Neural progenitor cell (in vitro differentiated cells): ENCODE data around the gene GXYLT2.

Experiments used
- EZH2 ChIP-seq: fragments of 200-600 bp; sonication (generic); IDR thresholded peaks from 2 replicates; pipeline ENCODE4 v1.6.1; 2017; ENCODE audit warnings: antibody characterized with exemption, mild to moderate bottlenecking, moderate library complexity
- EZH2phosphoT487 ChIP-seq: fragments of 200-600 bp; sonication (generic); IDR thresholded peaks from 2 replicates; pipeline ENCODE4 v1.6.1; 2017; ENCODE audit warnings: antibody characterized with exemption
- TF ChIP-seq, protein P1 (sequence below): fragments of 200-600 bp; sonication (generic); IDR thresholded peaks from 2 replicates; pipeline ENCODE4 v1.5.1; 2017; ENCODE audit warnings: antibody characterized with exemption, mild to moderate bottlenecking

- TF ChIP-seq EZH2phosphoT487 (no peak), EZH2 (no peak)
- TF ChIP-seq, protein P1, sequence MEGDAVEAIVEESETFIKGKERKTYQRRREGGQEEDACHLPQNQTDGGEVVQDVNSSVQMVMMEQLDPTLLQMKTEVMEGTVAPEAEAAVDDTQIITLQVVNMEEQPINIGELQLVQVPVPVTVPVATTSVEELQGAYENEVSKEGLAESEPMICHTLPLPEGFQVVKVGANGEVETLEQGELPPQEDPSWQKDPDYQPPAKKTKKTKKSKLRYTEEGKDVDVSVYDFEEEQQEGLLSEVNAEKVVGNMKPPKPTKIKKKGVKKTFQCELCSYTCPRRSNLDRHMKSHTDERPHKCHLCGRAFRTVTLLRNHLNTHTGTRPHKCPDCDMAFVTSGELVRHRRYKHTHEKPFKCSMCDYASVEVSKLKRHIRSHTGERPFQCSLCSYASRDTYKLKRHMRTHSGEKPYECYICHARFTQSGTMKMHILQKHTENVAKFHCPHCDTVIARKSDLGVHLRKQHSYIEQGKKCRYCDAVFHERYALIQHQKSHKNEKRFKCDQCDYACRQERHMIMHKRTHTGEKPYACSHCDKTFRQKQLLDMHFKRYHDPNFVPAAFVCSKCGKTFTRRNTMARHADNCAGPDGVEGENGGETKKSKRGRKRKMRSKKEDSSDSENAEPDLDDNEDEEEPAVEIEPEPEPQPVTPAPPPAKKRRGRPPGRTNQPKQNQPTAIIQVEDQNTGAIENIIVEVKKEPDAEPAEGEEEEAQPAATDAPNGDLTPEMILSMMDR: no peak
Measured at GRCh38 chr3:72912532-72912931, 24.7 kb downstream of the GXYLT2 start.
